ENCODE results near the gene ACTG2.

The ACTG2 gene

DNA sequence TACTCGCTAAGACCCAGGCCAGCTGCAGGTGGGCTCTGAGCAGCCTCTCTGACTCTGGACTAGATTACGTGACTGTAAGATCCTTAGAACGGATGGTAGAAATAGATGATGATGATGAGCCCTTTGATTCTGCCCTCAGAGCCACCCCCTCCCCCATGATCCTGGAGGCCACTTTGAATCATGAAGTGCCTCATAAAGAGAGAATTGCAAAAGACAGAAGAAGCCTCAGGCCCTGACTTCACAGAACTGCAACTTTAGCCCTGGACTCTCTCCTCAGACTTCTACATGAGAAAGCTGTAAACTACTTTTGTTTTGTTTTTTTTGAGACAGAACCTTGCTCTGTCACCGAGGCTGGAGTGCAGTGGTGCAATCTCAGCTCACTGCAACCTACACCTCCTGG lies 76.5 kb downstream of the ACTG2 start:
- no peak for DNase-seq (ENCODE audit: low read depth)
